Midbrain (tissue), 1 donor: ENCODE measurements around the gene PRPF40B.
A peak's percentile ranks its signal among the peaks of the same experiment; 100 is the strongest.
"Not testable (repeated sequence)": the region's sequence is repeated elsewhere in the genome, so short reads cannot be mapped to it uniquely, and the experiment has no call there.

ENCODE experiments used
- DNase-seq: peaks from one replicate; lab custom pipeline; 2025; lab: John Stamatoyannopoulos, UW

PRPF40B gene

DNA sequence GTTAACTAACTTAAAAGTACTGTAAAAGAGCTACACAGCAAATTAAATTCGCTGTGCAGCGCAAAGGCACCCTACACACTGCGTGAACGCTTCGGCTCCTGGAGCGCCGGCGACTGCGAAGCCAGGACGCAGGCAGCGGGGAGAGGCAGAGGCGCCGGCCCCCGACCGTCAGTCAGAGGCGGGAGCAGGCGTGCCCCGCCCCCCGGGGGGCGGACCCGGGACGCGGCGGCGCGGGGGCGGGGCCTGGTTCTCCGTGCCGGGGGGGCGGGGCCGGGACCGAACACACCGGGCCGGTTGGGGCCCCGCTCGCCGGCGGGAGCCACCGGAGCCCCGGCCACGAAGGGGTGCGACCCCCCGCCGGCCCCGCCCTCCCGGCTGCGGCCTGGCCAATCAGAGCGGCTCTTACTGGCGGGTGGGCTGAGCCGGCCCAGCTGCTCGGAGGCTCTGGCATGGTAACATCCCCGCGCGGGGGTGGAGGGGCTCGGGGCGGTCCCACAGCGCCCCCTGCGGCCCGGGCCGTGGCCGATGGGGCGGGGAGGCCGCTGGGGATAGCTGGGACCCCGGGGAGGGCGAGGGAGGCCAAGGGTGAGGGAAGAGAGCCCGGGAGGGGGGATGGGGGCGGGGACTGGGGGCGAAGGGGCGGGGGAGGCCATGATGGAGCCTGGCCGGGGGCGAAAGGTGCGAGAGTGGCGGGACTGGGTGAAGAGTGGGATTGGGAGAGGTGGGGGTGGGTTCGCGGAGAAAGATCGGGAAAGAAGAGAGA, at the start of gene PRPF40B:
Gene PRPF40B (plus strand): TSS at position 420 of the 763 bp plus-strand sequence. CDS start 30 bp downstream, at position 450.
- DNase-seq: peak; percentile 86

DNA sequence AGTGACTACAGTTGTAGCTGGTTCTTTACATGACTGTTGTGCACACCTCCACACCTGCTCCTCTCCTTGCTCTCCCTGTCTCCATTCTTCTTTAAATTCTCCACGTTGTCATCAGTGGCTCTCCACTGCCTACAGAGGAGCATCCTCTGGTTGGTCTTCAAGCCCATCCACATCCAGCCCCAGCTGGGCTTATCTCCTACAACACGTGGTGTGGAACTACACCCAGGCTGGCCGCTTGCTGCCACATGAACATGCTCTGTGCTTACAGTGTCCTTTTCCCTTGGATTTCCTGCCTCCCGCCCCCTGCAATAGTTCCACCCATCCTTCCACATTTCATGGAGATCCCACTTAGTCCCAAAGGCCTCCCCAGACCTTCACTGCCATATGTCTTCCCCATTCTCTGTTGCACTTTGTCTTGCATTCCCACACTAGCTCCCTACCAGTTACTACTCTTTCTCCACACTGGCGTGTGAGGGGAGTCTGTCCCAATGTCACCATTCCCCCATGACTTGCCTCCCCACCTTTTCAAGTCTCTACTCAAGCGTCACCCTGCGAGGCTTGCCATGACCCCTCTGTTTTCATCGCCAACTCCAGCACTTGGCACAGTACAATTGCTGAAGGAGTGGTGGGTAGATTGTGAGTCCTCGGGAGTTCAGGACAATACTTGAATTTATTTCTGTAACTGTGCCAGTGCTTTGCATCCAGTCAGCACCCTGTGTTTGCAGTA, 45.6 kb upstream of the PRPF40B start:
- DNase-seq: no peak

DNA sequence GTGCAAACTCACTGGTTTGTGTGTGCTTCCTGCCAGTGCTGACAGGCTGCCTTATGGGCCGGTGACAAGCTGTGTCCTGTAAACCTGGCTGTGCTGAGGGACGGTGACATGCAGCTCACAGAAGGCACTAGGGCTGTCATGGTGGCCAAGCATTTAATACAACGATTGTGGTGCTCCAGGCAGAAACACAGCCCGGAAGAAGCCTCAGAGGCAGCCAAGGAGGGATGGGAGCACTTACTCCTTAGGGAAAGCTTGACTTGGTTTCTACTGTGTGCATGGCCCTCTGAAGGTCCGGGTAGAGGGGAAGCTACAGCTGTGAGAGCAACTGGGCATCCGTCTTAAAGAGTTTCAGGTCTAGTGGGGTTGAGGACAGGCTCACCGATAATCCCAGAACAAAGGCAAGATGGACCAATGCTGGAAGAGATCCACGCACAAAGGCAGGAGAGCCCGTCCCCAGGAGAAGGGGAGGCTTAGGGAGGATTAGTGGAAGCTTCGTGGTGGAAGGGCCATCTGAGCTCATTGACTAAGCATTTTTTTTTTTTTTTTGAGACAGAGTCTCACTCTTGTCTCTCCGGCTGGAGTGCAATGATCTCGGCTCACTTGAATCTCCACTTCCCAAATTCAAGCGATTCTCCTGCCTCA, 44.8 kb upstream of the PRPF40B start:
- no peak for DNase-seq

DNA sequence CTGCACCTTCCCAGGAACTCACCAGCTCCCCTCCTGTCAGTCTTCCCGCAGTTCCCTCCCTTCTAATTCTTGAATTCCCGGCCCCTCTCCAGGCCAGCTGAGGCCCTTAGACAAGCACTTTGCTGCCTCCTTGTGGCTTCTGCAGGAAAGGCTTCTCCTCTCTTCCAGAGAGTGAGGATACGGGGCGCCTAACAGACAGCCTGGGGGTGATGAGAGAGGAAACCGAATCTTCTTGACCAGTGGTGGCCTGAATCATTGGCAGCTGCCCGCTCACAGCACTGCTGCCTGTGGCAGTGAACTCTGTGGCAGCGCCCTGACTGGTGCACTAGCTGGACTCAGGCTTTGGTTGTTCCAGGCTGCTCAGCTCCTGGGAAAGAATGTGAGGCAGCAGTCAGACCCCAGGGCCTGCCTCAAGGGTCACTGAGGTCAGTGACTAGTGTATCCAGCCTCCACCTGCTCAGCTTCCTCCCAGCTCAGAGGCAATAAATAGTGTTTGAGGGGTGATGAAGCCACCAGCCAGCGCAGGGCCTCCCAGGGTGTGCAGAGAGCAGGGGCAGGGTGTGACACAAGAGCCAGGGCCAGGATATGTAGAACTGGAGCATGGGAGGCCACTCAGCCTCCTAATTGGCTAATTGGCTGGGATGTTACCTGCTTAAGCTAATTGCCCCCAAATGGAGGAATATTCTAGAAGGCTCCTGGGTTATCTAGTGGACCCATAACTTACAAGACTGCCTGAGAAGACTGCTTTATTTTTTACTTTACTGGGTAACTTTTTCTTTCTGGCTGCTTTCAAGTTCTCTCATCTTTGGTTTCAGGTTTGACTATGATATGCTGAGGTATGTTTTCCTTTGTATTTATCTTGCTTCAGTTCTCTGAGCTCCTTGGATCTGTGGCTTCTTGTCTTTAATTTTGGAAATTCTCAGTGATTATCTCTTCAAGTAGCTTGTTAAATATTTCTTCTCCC, 42.5 kb upstream of the PRPF40B start:
- DNase-seq: peak; percentile 77

DNA sequence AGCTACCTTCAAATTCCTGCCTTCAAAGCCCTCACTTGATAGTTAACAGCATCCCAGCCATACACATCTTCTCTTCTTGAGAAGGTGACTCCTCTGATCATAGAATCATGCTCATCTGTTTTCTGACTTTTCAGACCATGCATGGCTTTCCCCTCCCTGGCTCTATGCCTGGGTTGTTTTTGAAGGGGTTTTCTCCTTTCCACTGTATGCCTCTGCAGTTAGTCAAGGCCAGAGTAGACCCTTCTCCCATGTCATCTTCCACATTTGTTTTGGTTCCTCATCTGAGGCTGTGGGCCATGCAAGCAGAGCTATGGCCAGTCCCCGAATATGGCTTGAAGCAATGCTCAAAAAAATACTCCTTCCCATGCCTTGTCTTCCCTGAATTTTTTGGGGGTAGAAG, 41.2 kb upstream of the PRPF40B start:
- no peak for DNase-seq

DNA sequence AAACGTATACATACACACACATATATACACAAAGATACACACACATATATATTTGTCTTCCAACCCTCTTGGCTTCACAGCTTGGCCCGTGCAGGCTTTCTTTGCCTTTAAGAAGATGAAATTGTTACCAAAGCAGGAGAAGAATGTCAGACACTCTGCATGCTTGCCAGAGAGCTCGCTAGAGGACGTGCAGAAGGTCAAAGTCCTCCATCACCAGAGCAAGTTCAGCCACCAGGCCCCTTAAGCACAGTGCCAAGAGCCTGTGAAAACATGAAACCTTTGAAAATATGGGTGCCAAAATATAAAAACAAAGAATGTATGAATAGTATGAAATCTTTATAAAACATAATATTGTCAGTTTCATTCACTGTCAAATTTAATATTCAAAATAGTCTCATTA, 40.5 kb upstream of the PRPF40B start:
- no peak for DNase-seq

DNA sequence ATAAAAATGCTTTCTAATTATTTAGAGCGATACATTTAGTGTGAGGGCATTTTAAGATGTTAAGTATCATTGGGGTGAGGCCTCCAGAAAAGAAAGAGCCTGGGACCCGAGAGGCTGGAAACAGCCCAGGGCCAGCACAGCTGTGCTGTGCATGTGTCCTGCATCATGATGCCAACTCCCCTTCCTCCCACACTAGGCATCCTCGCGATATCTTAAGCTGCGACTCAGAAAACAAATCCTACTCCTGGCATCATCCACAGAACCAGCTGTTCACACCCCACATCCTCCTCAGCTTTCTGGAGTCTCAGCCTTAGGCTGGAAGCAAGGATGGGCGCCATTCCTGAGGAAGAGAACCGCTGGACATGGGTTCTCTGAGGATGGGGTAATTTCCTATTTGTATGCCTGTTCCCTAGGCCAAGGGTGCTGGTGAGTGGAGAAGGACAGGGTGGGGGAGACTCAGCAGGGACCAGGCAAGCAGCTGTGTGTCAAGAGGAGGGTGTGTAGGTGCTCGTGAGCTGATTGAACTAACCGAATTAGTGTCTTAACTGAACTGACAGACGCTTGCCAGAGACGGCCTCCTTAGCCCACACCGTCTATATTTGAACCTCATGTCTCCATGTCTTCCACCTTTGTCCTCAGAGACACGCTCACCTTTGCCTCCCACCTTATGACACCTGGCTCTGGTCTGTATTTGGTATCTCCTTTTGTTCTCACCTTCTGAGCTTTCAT, 39.8 kb upstream of the PRPF40B start:
- DNase-seq: no peak

DNA sequence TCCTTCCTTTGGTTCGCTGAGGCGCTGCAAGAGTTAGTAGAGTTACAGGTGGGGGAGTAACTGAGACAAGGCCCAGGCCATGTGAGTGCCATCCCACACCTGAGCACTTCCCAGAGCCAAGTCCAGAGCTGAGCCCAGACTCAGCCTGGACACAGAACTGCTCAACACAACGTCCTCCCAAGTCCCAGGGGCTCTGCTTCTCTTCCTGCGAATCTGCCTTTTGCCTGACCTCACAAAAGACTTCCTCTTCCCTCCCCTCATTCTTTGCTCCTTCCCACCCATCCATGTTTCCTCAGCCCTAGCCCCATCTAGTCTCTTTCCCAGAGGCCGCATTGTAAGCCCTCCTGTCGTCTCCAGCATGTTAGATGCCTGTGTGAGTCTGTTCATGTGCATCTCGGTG, 38.8 kb upstream of the PRPF40B start:
- no peak for DNase-seq

DNA sequence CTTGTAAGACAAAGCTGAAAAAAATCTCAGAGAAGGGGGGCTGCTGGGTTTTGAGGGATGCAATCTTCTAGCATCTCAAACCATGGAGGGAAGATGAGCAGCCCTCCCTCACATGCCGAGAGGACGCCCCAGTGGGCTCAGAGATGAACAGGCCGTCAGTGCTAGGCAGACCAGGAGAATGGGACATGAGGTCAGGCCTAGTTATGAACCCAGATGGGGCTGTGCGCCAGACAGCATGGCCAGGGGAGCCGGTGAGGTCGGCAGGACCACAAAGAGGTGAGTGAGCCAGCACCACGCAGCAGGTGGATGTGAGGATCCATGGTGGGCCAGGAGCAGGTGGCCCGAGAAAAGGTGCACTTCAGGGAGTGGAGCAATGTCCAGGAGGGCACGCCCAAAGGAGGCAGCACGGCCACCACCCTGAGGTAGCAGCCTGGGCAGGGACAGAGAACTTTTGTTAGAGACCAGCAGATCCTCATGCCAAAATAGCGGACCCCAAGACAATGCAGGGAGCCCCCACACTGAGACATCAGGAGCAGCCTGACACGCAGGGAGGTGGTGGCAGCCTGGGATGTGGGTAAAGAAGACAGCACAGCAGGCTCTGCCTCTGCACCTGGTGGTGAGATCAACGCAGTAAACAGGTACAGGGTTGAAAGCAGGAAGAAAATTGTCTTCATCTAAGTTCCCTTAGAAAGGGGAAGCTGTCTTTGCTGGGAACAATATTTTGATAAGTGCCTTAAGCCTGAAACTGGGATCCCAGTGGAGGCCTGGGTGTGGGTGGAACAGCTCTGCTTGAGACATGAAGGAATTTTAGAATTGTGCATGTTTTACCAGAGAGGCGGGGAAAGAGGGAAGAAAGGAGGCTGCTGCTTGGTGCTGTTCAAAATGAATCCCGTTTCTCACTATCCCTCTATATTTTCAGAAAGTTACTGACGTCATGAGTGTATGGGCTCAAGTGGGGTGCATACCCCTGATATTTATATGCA, 37.6 kb upstream of the PRPF40B start:
- no peak for DNase-seq

DNA sequence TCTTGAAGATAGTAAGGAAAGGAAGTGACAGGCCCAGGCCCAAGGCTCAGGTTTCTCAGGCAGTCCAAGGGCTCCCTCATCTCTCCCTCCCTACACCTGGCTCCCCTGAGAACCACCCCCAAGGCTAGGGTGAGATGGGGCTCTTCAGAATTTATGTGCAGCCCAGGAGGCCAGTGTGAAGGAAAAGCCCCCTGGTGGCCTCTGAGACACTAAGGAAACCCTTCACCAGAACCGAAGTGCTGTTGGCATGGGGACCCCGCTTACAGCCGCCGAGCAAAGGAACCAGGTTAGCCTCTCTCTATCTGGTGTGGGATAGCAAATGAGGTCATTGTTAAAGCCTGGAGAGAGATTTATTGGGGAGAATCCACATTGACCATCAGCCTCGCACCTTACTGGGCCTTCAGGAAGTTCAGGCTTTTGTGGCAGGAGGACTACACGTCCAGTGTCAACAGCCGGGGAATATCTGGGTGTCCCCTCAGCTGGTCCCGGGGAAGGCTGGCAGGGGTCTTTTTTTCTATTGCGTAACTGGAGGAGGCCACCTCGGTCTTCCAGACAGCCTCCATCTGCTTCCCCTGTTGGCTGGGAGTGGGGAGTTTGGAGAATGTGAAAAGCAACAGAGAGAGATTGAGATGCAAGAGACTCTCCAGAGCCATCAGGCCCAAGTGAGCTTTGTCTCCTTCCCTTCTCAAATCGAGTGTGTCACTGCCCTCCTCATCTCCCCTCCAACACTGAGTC, 36.0 kb upstream of the PRPF40B start:
- no peak for DNase-seq

DNA sequence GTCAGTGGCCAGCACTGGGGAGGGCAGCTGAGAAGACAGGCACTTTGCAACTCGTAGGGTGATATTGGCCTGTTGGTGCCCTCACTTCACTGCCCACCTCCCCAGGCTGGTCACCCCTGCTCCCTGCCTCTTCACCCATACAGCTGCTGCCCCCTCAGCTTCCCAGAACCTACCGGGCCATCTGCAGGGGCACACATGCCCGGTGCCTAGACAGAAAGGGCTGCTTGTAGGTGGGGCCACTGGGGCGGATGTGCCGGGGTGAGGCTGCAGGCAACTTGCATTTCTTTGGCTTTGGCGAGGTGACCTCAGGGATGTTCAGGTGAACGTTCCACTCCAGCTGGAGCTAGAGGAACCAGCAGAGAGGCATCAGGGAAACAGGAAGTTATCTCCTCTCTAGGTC, 35.1 kb upstream of the PRPF40B start:
- no peak for DNase-seq

DNA sequence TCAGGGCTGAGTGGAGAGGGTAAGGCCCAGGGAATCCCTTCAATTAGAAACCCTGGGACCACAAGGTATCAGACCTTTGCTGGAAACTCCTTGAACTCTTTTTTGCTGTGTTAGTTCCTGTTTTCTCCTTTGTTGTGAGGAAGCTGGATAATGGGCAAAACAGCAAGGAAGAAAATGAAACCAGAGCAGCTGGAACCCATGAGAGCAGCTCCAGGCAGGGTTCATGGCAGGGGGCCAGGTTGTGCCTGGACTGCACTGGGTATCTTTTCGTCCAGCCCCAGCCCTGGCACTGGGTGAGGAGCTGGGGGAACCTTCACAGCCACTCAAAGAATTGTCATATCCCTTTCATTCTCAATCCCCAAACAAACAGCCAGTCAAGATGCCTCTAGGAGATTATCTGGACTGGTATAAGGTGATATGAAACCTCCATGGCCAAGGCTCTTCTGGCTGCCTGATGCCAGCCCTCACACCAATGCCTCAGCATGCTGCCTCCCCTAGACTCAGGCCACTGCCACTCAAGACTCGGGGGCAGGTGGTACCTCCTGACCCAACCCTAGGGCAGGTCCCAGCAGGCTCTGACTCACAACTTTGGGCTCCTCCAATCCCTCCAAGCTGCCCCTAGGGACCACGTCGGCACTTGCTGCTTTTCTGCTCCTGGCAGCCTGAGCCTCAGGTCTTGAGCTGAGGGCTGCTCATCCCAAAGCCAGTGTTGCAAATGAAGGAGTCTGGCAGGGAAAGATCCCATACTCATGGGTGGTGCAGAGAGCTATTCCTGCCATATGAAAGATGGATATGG, 34.4 kb upstream of the PRPF40B start:
- no peak for DNase-seq

DNA sequence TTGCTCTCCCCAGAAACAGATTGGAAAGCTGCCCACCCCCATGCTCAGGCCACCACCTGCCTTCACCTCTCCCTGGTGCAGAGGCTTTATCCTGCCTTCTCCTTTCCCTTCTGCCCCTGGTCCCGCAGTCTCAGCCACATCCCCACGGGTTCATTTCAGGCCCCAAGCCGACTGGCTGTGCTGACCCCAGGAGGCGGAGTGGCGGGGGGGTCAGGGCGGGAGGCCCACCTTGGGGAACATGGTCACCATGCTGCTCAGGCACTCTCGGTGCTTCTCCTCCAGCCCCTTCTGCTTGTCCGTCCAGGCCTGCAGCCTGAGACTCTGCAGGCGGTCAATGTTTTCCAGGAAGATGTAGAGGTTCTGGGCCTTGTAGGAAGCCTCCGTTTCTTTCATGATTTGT, 24.8 kb upstream of the PRPF40B start:
- no peak for DNase-seq

DNA sequence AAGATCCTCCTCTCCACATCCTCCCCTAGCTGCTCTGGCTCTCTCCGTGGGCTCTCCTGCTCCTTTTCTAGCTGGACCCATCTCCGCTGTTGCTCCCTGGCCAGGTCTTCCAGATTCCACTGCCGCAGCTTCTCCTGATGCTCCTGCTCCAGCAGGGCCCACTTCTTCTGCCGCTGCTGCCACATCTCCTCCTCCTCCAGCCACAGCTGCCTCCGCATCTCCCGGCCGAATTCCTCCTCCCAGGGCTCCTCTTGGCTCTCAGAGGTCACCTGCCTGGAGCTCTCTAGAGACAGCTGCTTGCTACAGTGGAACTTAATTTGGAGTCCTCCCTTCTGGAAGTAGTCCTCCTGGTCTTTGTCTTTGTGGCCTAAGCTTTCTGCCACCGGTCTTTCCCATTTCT, 23.4 kb upstream of the PRPF40B start:
- DNase-seq: no peak

DNA sequence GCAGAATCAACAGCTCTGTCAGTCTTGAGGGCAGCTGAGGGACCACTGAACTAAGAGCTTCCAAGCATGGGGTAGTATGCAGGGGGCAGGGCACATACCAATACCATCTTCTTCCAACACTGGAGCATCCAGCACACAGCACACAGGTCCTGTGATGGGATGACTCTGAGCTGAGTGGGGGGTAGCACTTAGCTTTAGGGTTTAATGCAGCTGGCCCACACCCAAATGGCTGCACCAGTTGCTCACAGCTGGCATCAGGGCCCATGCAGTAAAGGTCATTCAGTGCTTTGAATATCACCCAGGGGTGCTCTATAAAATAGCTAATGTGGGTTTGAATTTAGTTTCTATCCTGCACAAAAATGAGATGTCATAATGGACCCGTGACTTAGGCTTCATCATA, 19.6 kb upstream of the PRPF40B start:
- DNase-seq: no peak

DNA sequence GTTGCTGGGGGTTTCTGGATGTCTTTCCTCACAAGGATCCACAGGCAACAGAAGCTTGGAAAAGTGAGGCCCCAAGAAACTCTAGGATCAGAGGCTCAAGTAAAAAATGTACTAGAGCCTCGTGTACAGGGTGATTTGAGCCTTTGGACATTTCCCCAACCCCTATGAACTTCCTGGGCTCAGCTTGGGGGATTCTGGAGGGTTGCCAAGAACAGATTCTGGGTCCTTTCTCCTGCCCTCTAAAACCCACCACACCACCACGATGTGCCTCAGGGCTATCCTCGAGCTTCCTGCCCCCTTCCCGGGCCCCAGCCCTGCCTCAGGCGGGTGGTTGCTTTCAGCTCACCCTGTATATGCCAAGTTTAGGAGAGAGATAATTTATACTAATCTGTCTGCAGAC, 18.5 kb upstream of the PRPF40B start:
- no peak for DNase-seq

DNA sequence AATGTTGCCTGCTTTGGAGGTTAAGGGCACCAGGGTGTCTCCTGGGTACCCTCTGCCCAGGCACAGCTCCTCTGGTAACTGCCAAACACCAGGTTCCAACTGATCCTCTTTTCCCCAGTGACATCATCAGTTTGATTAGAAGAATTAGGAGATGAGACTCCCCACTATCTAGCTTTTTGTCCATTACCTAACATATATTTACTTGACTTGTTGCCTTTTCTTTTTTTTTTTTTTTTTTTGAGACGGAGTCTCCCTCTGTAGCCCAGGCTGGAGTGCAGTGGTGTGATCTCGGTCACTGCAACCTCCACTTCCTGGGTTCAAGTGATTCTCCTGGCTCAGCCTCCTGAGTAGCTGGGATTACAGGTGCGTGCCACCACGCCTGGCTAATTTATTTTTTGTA, 17.8 kb upstream of the PRPF40B start, which contains the start of gene FAM186B:
Gene FAM186B (minus strand): TSS at position 101 of the 400 bp plus-strand sequence. CDS start 162 bp downstream, outside the sequence.
- DNase-seq: not testable (repeated sequence)
